Measurements from ENCODE around the gene SLC6A3.

The SLC6A3 gene

DNA sequence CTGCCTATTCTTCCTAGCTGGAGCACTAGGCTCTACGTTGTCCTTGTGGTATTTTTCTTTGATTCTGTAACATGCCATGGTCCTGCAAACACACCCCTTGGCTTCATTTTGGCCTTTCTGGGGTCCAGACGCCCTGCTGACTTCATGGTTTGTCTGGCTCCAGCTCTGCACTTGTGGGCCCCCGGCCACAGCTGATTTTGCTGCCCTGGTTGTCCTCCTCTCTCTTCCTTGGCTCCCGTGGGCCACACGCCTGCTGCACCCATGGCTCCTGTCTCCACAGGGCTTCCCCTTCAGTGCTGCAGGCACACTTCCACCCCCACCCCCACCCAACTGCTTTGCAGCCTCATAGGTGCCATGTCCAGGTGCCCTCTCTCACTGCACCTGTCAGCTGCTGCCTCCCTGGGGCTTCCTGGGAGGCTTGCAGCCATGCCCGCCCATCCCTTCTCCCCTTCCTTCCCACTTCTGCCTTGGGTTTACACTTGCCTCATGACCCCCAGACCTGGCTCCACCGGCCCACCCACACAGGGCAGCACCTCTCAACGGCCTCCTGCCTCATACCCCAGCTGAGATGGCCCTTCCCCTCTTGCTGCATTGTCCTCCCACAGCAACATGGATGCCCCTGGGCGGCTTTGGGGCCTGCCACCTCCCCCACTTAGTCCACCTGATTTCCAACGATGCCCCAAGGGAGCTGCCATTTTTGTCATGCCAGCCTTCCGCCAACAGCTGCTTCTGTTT is 25.6 kb downstream of the SLC6A3 start:
- DNase-seq, result no peak

DNA sequence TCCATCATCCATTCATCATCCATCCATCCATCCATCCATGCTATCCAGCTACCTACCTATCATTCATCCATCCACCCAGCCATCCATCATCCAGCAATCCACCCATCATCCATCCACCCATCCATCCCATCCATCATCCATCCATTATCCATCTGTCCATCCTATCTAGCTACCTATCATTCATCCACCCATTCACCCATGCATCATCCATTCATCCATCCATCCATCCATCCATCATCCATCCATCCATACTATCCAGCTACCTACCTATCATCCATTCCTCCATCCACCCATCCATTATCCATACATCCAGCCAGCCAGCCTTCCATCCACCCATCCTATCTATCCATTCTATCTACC is 26.3 kb downstream of the SLC6A3 start:
- no peak for DNase-seq

DNA sequence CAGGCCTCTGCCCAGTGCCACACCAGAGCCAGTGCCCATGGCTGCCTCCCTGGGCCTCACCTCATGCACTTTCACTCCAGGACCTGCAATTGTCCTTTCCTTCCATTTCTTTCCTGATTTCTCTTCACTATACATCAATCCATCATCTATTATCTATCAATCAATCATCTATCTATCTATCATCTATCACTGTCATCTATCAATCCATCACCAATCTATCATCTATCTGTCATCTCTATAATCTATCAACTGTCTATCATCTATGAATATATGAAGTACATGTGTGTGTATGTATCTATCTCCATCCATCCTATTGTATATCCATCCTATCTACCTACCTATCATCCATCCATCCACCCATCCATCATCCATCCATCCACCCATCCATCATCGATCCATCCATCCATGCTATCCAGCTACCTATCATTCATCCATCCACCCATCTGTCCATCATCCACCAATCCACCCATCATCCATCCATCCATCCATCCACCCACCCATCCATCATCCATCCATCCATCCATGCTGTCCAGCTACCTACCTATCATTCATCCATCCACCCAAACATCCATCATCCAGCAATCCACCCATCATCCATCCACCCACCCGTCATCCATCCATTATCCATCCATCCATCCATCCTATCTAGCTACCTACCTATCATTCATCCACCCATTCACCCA is 26.9 kb downstream of the SLC6A3 start:
- no peak for DNase-seq

DNA sequence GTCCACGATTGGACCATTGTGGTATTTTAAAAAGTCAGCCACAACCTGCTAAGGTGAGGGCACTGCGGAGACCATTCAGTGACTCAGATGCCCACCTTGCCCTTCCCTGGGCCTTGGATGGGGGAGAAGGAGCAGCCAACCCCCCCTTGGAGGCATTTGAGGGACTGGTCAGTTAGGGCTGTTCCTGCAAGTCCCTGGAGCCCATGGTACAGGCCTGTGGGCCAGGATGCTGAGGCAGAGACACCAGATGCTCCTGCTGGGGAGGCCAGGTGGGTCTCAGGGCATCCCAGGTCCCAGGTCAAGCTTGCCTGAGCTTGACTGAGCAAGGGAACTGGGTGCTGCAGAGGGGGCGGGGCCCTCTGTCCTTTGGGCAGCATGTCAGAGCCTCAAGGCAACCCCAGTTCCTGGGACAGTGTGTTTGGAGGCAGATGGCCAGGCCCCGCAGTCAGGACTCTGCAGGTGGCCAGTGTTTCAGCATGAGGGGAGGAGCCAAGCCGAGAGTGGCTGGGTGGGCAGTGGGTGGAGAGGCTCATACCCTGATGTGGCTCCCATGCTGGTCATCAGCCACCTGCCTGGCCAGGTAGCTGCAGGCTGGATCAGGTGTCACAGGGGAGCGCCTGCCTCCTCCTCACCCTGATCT is 27.5 kb downstream of the SLC6A3 start:
- DNase-seq, result no peak

DNA sequence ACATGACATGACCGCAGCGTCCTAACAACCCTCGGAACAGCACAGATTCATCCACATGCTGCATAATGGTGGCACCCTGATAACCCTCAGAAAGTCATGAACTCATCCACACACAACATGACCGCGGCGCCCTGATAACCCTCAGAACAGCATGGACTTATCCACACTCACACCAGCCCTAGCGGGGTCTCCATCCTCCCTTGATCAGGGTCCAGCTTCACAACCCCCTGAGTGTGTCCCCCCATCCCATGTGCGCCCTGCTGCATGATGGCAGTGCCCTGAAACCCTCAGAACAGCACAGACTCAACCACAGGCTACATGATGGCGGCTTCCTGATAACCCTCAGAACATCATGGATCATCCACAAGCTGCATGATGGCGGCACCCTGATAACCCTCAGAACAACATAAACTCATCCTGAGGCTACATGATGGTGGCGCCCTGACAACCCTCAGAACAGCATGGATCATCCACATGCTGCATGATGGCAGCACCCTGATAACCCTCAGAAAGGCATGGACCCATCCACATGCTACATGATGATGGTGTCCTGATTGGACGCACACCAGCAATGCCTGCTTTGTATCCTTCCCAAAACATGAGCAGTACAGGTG is 28.3 kb downstream of the SLC6A3 start:
- DNase-seq, result no peak

DNA sequence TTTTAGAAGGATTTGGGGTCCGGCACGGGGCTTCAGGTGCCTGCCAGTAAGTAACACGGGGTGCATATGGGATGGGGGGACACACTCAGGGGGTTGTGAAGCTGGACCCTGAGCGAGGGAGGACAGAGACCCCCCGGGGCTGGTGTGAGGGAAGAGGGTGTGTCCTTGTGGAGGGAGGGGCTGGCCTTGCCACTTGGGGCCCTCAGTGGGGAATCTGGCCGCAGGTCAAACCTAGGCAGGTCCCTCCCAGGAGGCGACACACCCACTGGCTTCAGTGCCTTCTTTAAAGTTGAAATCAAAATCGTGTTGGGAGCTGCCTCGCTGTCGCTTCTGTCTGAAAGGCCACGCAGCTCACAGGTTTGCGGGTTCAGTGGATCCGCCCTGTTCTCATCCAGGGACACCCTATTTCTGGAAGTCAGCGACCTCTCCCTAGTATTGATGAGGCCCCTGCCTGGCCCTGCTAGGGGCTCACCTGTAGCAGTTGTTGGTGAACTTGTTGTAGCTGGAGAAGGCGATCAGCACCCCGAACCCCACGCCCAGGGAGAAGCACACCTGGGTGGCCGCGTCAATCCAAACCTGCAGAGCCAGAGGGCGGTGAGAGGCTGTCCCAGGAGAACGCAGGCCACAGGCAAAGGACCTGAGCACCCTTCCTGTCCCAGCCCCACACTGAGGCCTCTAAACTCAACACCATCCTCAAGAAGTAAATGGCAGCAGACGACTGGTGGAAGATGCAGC is 29.4 kb downstream of the SLC6A3 start:
- no peak for DNase-seq

DNA sequence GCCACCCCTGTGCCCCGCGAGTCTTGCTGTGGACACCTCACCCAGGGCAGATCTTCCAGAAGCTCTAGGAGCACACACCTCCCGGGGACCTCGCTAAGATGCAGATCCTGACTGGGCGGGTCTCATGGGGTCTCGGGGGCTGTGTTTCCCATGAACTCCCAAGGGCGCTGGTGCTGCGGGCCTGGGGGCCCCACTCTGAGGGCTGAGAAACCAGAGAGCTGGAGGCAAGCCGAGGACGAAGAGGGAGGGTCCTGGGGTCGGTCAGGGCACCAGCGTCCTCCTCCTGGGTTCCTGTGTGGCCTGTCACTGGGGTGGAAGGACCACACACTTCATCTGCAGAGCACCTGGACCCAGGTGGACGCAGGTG is 30.2 kb downstream of the SLC6A3 start:
- no peak for DNase-seq

DNA sequence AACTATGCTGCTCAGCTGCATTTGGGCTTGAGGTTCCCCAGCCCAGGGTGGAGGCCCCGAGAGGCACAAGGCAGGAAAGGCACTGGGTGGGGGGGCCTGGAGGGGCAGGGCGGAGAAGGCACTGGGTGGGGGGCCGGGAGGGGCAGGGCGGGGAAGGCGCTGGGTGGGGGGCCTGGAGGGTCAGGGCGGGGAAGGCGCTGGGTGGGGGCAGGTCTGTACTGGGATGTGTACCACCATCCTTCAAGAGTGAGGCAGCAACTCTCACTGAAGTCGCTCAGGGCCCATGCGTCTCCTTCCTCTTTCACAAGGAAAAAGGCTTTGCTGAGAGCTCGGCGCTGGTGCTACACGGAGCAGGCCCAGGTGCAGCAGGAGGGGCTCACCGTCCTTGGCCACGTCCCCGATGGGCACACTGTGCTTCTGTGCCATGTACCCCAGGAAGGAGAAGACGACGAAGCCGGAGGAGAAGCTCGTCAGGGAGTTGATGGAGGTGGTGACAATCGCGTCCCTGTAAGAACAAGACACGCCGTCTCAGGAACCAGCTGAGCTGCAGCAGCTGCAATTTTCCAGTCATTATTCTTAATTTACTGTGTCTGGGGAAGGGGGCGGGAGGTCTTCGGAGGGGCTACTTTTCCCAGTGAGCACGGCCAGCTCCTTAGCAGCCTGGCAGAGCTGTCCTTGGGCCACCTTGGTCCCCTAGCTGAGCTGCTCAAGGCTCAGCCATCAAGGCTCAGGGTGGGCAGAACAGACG is 30.8 kb downstream of the SLC6A3 start:
- DNase-seq, result no peak

DNA sequence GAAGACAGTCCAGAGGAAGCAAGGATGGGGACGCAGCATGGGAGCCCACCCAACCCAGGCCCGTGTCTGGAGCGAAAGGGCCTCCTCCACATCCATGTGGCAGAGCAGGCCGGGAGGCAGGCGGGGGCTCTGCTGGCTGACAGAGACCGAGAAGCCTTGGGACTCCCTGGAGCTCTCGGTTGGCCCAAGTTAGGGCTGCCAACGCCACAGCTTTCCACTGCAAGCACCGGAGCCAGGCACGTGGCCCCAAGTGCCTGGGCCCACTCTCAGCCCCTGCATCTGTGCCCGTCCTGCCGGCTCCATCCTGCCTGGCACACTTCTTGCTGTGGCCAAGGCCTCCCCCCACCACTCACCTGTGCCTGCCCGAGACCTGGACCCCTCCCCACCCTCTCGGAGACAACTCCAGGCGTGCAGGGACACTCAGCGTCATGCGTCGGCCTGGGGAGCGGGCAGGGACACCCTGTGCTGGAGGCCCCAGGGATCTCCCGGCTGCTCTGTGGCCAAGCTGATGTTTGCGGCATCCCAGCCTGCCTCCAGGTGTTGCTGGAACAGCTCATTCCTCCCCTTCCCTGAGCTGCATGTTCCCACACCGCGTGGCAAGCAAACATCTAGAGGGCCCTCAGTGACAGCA is 31.5 kb downstream of the SLC6A3 start:
- no peak for DNase-seq

DNA sequence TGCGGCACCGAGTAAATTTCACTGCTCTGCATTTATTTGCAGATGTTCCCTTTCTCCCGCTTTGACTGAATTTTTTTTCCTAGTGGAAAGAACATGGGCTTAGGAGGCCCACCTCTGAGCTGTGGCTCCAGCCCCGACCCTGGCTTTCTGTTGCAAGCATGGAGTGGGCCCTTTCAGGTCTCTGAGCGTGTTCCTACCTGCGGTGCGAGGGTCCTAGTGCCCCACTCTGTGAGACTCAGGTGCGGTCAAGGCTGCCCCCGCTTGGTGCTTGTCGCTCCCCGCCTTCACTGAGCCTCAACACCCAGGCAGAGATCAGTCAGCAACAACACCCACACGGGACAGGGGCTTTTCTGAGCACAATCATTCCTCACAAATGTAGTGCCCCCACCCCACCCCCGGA is 32.0 kb downstream of the SLC6A3 start:
- no peak for DNase-seq

DNA sequence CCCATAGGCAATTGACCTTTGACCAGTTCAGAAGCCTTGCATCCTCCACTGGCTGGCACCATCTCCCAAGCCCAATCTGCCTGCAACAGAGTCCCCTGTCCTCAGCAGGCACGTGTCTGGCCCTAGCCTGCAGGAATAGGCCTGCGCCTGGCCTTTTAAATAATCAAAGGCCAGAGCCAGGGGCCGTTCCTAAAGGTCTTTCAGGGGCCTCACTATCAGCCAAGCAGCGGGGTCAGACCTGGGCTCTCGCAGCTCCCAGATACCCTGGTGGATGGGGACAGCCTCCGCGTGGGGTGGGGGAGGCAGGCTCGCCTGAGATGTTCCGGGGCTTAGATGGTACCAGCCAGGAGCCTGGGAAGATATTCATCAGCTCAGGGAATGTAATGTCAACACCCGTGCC is 32.6 kb downstream of the SLC6A3 start:
- no peak for DNase-seq

DNA sequence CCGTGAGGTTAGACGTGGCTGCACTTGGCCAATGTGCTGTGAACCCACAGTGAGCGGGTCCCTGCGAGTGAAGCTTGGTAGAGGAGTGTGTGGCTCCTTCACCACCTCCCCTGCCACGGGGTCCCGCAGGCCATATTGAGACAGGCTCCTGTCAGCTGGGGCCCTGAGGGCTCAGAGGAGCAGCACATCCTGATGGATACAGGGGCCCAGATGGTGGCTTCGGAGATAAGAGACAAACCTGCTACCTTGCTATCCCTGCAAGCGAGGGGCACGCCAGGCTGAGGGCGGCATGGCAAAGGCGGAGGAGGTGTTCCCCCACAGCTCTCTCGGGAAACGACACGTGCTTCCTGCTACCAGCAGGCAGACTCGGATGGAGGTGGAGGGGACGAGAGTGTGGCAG is 33.1 kb downstream of the SLC6A3 start:
- DNase-seq, result no peak

DNA sequence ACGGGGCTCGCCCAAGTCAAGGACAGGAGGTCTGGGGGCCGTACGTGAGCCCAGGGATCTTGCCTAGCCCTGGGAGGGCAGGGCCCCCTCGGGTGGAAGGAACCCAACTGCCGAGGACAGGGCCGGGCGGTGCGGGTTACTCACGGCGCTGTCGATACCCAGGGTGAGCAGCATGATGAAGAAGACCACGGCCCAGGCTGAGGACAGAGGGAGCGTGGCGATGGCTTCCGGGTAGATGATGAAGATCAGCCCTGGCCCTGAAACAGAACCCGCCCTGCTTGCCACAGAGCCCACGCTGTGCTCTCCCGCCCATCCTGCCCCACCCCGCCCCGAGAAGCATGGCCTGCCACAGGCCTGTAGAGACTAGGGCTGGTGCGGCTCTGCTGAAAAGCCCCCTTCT is 34.1 kb downstream of the SLC6A3 start:
- DNase-seq, result no peak

DNA sequence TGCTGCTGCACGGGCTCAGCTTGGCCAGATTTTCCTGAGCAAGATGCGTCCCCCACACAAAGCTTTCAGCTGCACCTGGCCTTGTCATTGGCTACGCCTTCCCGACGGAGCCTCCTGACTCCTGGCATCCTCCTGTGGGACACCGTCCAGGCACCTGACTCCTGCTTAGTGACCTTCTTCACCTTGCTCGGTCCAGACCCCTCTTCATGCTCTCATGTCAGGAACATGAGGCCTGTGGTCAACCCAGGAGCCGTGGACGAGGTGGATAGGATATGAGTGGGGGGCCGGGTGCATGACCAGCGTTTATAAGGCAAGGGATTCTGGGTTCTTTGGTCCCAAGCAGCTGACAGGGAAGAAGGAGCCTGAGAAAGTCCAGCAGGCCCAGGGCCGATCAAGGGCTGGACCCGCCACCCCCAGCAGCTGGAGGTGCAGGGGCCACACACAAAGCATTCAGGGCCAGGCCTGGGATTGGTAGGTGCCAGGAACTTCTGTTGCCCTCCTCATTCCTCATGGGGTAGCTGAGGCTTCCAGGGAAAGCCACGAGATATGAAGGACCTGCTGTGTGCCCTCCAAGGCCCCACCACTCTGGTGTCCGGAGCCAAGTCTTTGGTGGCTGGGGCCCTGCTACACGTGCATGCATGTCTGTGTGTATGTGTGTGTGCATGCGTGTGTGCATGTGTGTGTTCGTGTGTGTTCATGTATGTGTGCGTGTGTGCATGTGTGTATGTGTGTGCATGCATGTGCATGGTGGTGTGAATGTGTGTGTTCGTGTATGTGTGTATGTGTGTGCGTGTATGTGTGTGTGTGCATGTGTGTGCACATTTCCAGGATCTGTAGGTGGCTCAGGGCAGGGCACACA is 34.9 kb downstream of the SLC6A3 start:
- DNase-seq, result no peak

DNA sequence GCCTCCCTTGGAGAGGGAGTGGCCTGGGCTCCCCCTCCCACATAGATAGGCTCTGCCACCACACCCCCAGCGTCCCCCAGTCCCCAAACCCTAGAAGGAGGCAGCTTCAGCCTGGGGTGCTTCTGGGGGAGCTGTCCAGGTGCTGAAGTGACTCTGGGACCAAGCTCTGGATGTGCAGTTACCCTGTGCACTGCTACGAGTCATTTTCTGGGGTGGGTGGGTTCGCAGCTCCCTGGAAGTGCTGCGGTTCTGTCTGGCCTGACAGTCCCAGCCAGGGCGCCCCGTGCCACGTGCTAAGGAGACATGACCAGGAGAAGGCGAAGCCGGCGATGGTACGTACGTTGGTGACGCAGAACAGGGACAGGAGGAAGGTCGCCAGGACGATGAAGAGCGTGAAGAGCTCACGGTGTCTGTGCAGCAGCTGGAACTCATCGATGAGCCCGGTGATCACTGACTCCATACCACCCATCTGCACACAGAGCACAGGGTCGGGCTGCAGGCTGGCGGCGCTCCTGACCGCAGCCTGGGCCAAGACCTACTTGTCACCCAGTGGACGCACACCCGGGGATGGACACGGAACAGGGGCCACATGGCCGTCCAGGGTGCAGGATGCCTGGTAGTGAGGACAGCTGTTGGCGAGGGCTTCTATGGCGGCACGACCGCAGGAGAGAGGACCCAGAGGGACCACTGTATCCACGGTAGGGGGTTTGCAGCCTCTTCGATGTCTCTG is 35.7 kb downstream of the SLC6A3 start:
- DNase-seq, result no peak

DNA sequence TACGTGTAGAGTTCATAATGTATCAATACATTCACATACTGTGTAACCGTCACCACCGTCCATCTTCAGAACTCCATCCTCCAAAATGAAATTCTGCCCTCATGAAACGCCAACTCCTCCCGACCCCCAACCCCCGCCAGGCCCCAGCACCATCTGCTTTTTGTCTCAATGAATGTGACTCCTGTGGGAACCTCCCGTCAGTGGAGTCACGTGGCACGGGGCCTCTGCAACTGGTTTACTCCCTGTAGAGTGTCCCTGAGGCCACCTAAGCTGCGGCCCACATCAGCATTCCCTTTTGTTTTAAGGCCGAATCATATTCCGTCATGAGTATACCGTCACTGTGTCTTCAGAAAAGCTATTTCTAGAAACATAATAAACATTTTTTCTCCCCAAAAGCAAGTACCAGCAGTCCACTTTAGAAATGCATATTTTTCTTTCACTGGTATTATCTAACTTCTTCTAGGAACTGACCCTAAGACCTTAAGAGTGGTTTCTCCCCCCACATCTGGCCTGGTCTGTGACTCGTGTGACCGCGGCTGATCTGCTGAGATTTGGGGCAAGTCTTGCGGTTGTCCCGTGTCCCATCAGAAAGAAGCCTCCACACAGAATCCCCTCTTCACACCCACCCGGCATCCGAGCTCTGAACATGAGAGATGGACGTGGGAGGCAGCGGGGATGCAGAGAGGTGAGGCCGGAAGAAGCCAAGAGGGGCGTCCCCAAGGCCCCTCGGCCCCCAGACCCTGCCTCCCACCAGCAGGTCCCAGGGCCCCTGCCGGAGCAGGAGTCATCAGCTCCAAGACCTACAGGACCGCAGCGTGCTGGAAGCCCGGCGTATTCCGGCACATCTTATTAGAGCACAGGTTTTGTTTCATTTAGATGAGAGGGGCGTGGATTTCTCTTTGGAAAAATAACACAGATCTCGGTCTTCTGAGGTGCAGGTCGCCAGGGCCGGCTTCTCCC is 38.3 kb downstream of the SLC6A3 start:
- DNase-seq, result no peak

DNA sequence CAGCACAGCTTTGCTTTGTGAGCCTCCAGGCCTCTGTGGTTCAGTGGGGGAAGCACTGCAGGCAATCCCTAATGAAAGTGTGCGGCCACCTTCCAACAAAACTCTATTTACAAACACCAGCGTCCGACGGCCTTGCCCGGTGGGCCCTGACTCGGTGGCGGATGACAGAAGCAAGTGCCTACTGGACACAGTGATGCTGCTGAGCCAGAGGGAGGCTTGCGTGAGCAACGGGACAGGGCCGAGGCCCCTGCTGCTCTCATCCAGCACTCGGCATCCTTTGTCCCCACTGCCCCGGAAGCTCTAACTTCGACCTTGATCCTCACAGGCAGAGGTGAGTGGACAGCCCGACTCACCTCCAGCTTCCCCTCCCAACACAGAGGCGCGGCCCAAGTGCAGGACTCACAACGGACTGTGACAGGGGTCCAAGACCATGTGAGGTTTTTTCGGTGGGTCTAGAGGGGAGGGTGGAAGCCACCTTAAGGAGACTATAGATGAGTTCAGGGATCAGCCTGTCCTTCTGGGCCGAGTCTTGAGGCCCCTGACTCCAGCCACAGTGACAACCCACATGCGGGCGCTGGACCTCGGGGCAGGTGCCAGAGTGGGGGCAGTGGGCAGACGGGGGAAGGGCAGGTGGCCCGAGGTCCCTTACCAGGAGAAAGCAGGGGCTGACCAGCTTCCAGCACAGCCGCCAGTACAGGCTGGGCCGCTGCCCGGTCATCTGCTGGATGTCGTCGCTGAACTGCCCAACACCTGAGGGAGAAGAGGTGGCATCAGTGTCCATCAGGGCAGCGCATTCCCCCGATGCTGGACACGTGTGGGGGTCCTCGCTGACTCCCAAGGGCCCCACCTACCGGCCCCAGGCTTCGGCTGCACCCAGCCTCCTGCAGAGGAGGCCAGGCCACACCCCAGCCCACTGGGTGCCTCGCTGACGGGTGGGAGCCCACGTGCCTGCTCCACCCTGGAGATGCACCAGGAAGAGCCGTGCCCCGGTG is 39.4 kb downstream of the SLC6A3 start:
- DNase-seq, result no peak

DNA sequence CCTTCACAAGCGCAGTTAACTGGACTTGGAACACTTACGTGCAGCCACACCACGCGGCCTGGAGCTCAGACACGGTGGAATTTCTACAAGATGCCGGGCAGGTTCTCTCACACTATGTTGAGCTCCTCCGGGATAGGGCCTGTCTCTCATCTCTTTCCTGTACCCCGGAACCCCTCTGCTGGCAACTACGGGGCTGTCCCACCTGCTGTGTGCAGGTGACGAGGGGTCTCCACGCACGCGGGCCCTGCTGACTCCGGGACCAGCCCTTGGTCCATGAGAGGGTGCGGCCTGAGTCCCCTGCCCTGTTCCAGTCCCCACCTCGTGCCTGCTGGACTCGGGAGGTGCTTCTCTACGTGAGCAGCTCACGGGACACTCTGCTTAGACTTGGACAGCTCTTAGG is 40.1 kb downstream of the SLC6A3 start:
- no peak for DNase-seq
